ENCODE results near the gene TRIP13. TPM values are rescaled to one million over a fixed set of nuclear protein-coding genes. Genes with fewer than 3 reads are reported as not detected.
"Not testable (repeated sequence)": the region's sequence is repeated elsewhere in the genome, so short reads cannot be mapped to it uniquely, and the experiment has no call there.

Gene TRIP13
- total RNA-seq, 1 donor = 29.8 TPM

- H3K4me3 ChIP-seq (ENCODE audit: low read depth, low read length) = no peak overlapping the region
- no peak for TF ChIP-seq CTCF (IDR thresholded peaks at IDR 0.05; ENCODE audit: insufficient read depth, low read depth, low read length)
- DNase-seq (ENCODE audit: low read depth) = no peak
Observed at GRCh38 chr5:932151-932627, 39.5 kb downstream of the TRIP13 start.

- H3K4me3 ChIP-seq (ENCODE audit: low read depth, low read length) = no peak overlapping the region
- no peak for TF ChIP-seq CTCF (IDR thresholded peaks at IDR 0.05; ENCODE audit: insufficient read depth, low read depth, low read length)
- DNase-seq (ENCODE audit: low read depth) = no peak
Observed at GRCh38 chr5:932628-933250, 40.1 kb downstream of the TRIP13 start.

DNA sequence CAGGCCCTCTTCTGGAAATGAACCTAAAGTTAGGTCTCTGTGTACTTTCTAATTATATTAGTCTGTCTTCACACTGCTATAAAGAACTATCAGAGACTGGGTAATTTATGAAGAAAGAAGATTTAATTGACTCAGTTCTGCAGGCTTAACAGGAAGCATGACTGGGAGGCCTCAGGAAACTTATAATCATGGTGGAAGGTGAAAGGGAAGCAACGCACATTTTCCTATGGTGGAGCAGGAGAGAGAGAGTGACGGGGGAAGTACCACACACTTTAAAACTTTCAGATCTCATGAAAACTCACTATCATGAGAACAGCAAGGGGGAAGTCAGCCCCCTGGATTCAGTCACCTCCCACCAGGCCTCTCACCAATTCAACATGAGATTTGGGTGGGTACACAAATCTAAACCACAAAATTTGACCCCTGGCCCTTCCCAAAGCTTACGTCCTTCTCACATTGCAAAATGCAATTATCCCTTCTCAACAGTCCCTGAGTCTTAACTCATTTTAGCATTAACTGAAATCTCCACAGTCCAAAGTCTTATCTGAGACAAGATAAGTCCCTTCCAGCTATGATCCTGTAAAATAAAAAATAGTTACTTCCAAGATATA lies 40.7 kb downstream of the TRIP13 start:
- TF ChIP-seq CTCF (IDR thresholded peaks at IDR 0.05; ENCODE audit: insufficient read depth, low read depth, low read length) = no peak
- H3K4me3 ChIP-seq (ENCODE audit: low read depth, low read length) = no peak overlapping the region
- no peak for DNase-seq (ENCODE audit: low read depth)

GRCh38 chr5:933951-934350 lies 41.3 kb downstream of the TRIP13 start:
- DNase-seq (ENCODE audit: low read depth) = not testable (repeated sequence)

DNA sequence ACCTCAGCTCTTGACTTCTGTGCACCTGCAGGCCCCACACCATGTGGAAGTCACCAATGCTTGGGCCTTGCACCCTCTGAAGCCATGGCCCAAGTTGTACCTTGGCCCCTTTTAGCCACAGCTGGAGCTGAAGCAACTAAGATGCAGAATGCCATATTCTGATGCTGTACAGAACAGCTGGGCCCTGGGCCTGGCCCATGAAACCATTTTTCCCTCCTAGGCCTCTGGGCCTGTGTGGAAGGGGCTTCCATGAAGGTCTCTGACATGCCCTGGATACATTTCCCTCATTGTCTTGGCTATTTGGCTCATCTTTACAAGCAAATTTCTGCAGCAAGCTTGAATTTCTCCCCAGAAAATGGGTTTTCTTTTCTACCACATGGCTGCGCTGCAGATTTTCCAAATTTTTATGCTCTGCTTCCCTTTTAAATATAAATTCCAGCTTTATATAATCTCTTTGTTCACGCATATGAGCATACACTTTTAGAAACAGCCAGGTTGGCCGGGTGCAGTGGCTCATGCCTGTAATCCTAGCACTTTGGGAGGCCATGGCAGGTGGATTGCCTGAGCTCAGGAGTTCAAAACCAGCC lies 41.8 kb downstream of the TRIP13 start:
- peak; percentile 40 for TF ChIP-seq CTCF (IDR thresholded peaks at IDR 0.05; ENCODE audit: insufficient read depth, low read depth, low read length)

More at GRCh38 chr5:933951-934350, 41.3 kb downstream of the TRIP13 start:
- not testable (repeated sequence) for H3K4me3 ChIP-seq (ENCODE audit: low read depth, low read length)

DNA sequence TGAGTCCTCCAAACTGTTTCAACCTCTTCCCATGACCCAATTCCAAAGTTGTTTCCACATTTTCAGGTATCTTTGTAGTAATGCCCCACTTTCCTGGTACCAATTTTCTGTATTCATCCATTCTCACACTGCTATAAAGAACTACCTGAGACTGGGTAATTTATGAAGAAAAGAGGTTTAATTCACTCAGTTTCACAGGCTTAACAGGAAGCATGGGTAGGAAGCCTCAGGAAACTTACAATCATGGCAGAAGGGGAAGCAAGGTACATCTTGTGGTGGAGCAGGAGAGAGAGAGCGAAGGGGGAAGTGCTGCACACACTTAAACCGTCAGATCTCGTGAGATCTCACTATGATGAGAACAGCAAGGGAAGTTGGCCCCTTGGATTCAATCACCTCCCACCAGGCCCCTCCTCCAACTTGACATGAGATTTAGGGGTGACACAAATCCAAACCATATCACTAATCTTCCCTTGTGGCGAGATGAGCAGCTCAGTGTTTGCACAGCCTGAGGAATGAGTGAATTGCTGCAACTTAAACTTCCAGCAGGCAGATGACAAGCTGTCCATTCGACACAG lies 42.9 kb downstream of the TRIP13 start:
- no peak for TF ChIP-seq CTCF (IDR thresholded peaks at IDR 0.05; ENCODE audit: insufficient read depth, low read depth, low read length)
- no peak overlapping the region for H3K4me3 ChIP-seq (ENCODE audit: low read depth, low read length)
- DNase-seq (ENCODE audit: low read depth) = no peak

More for the DNA sequence above, 41.8 kb downstream of the TRIP13 start:
- H3K4me3 ChIP-seq (ENCODE audit: low read depth, low read length); DNase-seq (ENCODE audit: low read depth): not testable (repeated sequence)
